Central memory CD8-positive, alpha-beta T cell (primary cell): ENCODE data around the gene NCAPD2.
"Not testable (repeated sequence)": the region's sequence is repeated elsewhere in the genome, so short reads cannot be mapped to it uniquely, and the experiment has no call there.

ENCODE experiments used
- ATAC-seq: fragments of 150-1000 bp; cut with Tn5 transposase; replicated peaks from 2 replicates; pipeline ENCODE4 v1.10.0; 2022; ENCODE audit warnings: mild to moderate bottlenecking, moderate FRiP score, moderate number of reproducible peaks; ENCODE audit not compliant: poor library complexity, severe bottlenecking; ENCODE audit errors: extremely low read depth
- DNase-seq, 2 donors: peaks; one replicate each; pipeline ENCODE4 v3.0.0; 2021; ENCODE audit warnings: low spot score in 2 of 2
- H3K27ac Mint-ChIP-seq: one replicate; pipeline ENCODE4 v1.8.0; 2022; ENCODE audit warnings: low read depth, mild to moderate bottlenecking, moderate library complexity, mixed read lengths
- H3K27me3 Mint-ChIP-seq: one replicate; pipeline ENCODE4 v1.8.0; 2022; ENCODE audit warnings: mixed read lengths
- H3K36me3 Mint-ChIP-seq: one replicate; pipeline ENCODE4 v1.8.0; 2022; ENCODE audit warnings: mild to moderate bottlenecking, moderate library complexity, mixed read lengths; ENCODE audit not compliant: insufficient read depth
- H3K4me1 Mint-ChIP-seq: one replicate; pipeline ENCODE4 v1.8.0; 2022; ENCODE audit warnings: mixed read lengths
- H3K4me3 Mint-ChIP-seq: one replicate; pipeline ENCODE4 v1.8.0; 2022; ENCODE audit warnings: mild to moderate bottlenecking, moderate library complexity, mixed read lengths
- H3K9me3 Mint-ChIP-seq: one replicate; pipeline ENCODE4 v1.8.0; 2022; ENCODE audit warnings: mixed read lengths

The NCAPD2 gene

GRCh38 chr12:6467571-6468282, 26.2 kb upstream of the NCAPD2 start:
- Mint-ChIP-seq H3K4me1 (peaks cover 76% of the 10 kb centered on the region), H3K27ac (peak overlapping the region; percentile 69), H3K4me3 (peak overlapping the region; percentile 90), H3K36me3 (peaks cover 51% of the 10 kb centered on the region)
- ATAC-seq, H3K27me3 Mint-ChIP-seq, H3K9me3 Mint-ChIP-seq, DNase-seq: not testable (repeated sequence)

GRCh38 chr12:6468283-6468575, 25.7 kb upstream of the NCAPD2 start:
- Mint-ChIP-seq H3K27ac (peak overlapping the region; percentile 69), H3K4me1 (peaks cover 71% of the 10 kb centered on the region), H3K4me3 (peak overlapping the region; percentile 90), H3K36me3 (peaks cover 47% of the 10 kb centered on the region), H3K27me3 (no peaks in the 10 kb centered on the region), H3K9me3 (no peaks in the 10 kb centered on the region)
- DNase-seq, result no peak
- no peak for ATAC-seq

DNA sequence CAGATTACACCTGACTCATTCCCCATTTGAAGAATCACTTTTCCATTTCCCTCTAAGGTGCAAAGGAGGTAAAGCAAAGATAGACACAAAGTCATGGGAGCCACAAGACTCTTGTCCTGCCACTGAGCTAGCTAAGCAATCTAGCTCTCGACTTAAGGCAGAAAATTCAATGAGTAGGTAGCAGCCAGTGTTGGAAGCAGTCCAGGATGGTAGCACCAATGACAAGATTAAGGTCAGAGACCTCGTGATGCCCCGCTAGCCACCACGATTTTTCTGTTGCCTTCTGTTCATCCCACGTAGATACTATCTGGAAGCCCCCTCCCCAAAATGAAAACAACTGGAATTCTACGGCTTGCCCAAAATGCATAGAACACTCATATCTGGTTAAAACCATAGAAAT, 24.8 kb upstream of the NCAPD2 start:
- Mint-ChIP-seq H3K27ac (peak overlapping the region; percentile 69), H3K4me1 (peaks cover 63% of the 10 kb centered on the region), H3K27me3 (no peaks in the 10 kb centered on the region), H3K9me3 (no peaks in the 10 kb centered on the region), H3K4me3 (peak overlapping the region; percentile 90), H3K36me3 (peaks cover 39% of the 10 kb centered on the region)
- no peak for DNase-seq
- ATAC-seq, result no peak

DNA sequence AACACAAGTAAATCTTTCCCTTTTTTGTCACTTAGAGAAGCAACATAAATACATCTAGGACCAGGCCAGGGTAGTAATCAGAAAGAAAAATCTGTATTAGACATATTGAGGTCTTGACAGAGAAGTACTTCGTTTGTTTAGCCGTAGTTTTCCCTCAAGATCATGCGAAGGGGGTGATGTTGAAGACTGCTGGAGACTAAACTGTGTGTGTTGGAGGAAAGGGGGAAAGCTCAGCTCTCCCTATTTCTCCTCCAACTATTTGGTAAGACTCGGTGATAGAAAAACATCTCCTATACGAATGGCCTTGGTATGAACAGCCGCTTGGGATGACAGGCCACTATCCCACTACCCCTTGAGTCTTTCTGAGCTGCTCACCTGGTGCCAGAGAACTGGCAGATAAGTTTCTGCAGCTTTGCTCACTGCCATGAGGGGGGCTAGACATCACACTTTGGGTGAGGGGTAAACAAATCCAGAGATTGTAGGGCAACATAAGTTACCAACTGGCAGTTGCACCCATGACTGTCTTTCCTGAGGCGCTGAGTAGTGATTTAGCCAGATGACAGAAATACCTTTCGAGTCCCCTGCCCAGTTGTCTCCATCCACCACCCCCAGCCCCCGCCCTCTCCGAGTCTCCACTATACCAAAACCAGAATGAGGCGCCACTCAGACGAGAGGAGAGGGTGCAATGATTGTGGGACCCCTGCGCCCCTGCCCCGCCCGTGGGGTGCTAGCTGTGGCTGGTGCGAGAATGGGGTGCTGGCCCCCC, 24.1 kb upstream of the NCAPD2 start:
- Mint-ChIP-seq H3K27me3 (no peaks in the 10 kb centered on the region), H3K36me3 (peaks cover 32% of the 10 kb centered on the region), H3K4me3 (peak overlapping the region; percentile 90), H3K4me1 (peaks cover 56% of the 10 kb centered on the region), H3K9me3 (no peaks in the 10 kb centered on the region), H3K27ac (peak overlapping the region; percentile 81)
- DNase-seq (no peak), ATAC-seq (peak; percentile 2)

DNA sequence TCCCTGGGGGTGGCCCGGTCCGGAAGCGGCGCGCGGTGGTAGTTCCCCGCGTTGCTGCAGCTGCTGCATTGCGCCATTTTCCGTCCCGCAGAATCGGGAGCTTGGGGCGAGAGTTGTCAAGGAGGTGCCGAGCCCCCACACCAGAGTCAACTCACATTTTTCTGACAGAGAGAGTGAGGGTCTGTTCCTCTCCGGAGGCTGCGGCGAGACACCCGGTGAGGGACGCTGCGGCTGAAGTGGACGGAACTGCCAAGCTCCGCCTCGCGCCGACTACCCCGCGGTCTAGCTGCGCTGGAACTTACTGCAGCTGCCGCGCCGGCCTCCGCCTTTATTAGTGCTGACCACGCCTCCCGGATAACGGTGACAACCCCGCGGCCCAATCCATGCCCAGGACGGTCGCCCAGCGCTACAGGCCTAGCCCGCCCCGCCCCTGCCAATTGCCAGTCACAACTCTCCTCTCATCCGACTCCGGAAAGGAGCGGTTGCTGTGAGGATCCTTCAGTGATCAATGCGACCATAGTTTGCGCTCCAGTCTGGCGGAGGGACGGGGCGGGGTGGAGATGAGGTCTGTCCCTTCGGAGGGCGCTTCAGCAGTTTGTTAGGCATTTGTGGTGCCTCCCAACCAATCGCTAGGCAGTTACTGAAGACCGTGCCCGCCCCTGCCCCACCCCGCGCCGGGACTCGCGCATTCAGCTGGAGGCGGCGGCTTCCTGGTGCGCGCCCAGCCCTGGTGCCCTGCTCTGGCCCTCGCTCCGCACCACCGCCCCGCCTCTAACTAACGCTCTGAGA, 23.3 kb upstream of the NCAPD2 start, which contains the start of gene VAMP1:
Gene VAMP1, minus strand, starts transcription at position 303 of the 789 bp plus-strand sequence. Its CDS starts 146 bp downstream, at position 157.
- H3K4me1 Mint-ChIP-seq, result peaks cover 51% of the 10 kb centered on the region
- ATAC-seq (peak; percentile 89), DNase-seq (peak; percentile 93 to 96)
- H3K27ac Mint-ChIP-seq, result peak within 1 kb of the TSS; percentile 81
- no peaks in the 10 kb centered on the region for H3K27me3 Mint-ChIP-seq
- no peaks in the 10 kb centered on the region for H3K9me3 Mint-ChIP-seq
- H3K36me3 Mint-ChIP-seq, result peaks cover 28% of the 10 kb centered on the region
- peak within 1 kb of the TSS; percentile 90 for H3K4me3 Mint-ChIP-seq

- ATAC-seq (no peak), DNase-seq (no peak)
- Mint-ChIP-seq H3K27me3 (no peaks in the 10 kb centered on the region), H3K27ac (no peak overlapping the region), H3K9me3 (no peaks in the 10 kb centered on the region), H3K4me1 (peaks cover 37% of the 10 kb centered on the region), H3K36me3 (peaks cover 20% of the 10 kb centered on the region), H3K4me3 (peak overlapping the region; percentile 90)
These were observed 21.9 kb upstream of the NCAPD2 start for GRCh38 chr12:6471989-6472360.

GRCh38 chr12:6472491-6472890, 21.4 kb upstream of the NCAPD2 start:
- H3K4me3 Mint-ChIP-seq, result no peak overlapping the region
- no peak overlapping the region for H3K27ac Mint-ChIP-seq
- no peaks in the 10 kb centered on the region for H3K27me3 Mint-ChIP-seq
- peaks cover 32% of the 10 kb centered on the region for H3K4me1 Mint-ChIP-seq
- peaks cover 17% of the 10 kb centered on the region for H3K36me3 Mint-ChIP-seq
- ATAC-seq (no peak), DNase-seq (no peak)
- H3K9me3 Mint-ChIP-seq, result no peaks in the 10 kb centered on the region

DNA sequence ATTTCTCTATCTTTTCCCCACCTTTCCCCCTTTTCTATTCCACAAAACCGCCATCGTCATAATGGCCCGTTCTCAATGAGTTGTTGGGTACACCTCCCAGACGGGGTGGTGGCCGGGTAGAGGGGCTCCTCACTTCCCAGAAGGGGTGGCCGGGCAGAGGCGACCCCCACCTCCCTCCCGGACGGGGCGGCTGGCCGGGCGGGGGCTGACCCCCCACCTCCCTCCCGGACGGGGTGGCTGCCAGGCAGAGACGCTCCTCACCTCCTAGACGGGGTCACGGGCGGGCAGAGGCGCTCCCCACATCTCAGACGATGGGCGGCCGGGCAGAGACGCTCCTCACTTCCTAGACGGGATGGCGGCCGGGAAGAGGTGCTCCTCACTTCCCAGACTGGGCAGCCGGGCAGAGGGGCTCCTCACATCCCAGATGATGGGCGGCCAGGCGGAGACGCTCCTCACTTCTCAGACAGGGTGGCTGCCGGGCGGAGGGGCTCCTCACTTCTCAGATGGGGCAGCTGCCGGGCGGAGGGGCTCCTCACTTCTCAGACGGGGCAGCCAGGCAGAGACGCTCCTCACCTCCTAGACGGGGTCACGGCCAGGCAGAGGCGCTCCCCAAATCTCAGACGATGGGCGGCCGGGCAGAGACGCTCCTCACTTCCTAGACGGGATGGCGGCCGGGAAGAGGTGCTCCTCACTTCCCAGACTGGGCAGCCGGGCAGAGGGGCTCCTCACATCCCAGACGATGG, 18.5 kb upstream of the NCAPD2 start:
- H3K4me3 Mint-ChIP-seq, result not testable (repeated sequence)

DNA sequence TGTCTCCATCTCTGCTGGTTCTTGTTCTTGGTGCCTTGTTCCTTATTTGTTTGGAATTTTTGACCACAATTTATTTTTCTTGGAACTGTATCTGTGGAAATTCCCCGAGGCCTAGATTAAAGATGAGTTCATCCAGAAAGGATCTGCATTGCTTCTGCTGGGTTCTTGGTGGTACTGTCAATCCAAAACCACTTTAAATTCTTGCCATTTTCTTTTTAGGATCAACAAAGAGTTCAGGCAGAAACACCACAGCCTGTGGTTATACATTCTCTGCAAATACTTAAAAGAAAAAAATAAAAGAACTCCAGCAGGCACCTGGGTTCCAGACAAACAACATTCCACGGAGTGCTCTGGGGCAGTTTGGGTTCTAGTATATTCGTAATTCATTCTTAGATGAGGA, 17.4 kb upstream of the NCAPD2 start:
- H3K27ac Mint-ChIP-seq, result no peak overlapping the region
- no peaks in the 10 kb centered on the region for H3K9me3 Mint-ChIP-seq
- H3K36me3 Mint-ChIP-seq, result no peaks in the 10 kb centered on the region
- no peak for DNase-seq
- peaks cover 1% of the 10 kb centered on the region for H3K4me1 Mint-ChIP-seq
- H3K4me3 Mint-ChIP-seq, result no peak overlapping the region
- no peaks in the 10 kb centered on the region for H3K27me3 Mint-ChIP-seq
- no peak for ATAC-seq

More for the DNA sequence above, 18.5 kb upstream of the NCAPD2 start:
- ATAC-seq, H3K27me3 Mint-ChIP-seq, H3K9me3 Mint-ChIP-seq, H3K27ac Mint-ChIP-seq, H3K4me1 Mint-ChIP-seq, H3K36me3 Mint-ChIP-seq, DNase-seq: not testable (repeated sequence)

DNA sequence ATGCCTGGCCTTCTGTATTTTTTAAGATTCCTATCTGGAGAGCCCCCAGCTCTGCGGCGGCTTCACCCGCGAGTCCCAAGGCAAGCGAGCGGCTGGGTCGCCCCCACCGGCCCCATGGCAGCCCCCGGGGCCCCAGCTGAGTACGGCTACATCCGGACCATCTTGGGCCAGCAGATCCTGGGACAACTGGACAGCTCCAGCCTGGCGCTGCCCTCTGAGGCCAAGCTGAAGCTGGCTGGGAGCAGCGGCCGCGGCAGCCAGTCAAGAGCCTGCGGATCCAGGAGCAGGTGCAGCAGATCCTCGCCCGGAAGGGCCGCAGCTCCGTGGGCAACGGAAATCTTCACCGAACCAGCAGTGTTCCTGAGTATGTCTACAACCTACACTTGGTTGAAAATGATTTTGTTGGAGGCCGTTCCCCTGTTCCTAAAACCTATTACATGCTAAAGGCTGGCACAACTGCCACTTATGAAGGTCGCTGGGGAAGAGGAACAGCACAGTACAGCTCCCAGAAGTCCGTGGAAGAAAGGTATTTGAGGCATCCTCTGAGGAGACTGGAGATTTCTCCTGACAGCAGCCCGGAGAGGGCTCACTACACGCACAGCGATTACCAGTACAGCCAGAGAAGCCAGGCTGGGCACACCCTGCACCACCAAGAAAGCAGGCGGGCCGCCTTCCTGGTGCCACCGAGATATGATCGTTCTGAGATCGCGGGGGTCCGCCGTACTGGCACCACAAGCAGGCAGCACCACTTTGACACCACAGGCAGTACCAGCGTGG, 16.1 kb upstream of the NCAPD2 start:
- not testable (repeated sequence) for H3K4me1 Mint-ChIP-seq, ATAC-seq, H3K27ac Mint-ChIP-seq, H3K4me3 Mint-ChIP-seq, H3K27me3 Mint-ChIP-seq, DNase-seq, H3K36me3 Mint-ChIP-seq, H3K9me3 Mint-ChIP-seq

DNA sequence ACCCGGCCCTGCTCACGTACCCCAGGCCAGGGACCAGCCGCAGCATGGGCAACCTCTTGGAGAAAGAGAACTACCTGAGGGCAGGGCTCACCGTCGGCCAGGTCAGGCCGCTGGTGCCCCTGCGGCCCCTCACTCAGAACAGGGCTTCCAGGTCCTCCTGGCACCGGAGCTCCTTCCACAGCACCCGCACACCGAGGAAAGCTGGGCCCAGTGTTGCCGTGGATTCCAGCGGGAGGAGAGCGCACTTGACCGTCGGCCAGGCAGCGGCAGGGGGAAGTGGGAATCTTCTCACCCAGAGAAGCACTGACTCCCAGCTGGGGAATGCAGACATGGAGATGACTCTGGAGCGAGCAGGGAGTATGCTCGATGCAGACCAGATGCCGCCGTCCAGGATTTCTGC, 15.5 kb upstream of the NCAPD2 start:
- Mint-ChIP-seq H3K36me3 (no peaks in the 10 kb centered on the region), H3K27ac (no peak overlapping the region), H3K4me1 (no peaks in the 10 kb centered on the region), H3K27me3 (no peaks in the 10 kb centered on the region), H3K4me3 (no peak overlapping the region), H3K9me3 (no peaks in the 10 kb centered on the region)
- ATAC-seq, result no peak
- no peak for DNase-seq

- no peak overlapping the region for H3K4me3 Mint-ChIP-seq
- peaks cover 12% of the 10 kb centered on the region for H3K36me3 Mint-ChIP-seq
- H3K4me1 Mint-ChIP-seq, result peaks cover 13% of the 10 kb centered on the region
- no peaks in the 10 kb centered on the region for H3K27me3 Mint-ChIP-seq
- H3K27ac Mint-ChIP-seq, result no peak overlapping the region
- no peaks in the 10 kb centered on the region for H3K9me3 Mint-ChIP-seq
- ATAC-seq, result no peak
- DNase-seq, result no peak
These were observed 5.7 kb upstream of the NCAPD2 start for GRCh38 chr12:6488240-6488639.
